NCI-H146 (cell line): Measurements from ENCODE around the gene EPAS1.

Experiments
- DNase-seq: peaks from one replicate; lab custom pipeline; 2025; lab: John Stamatoyannopoulos, UW

Gene EPAS1

DNA sequence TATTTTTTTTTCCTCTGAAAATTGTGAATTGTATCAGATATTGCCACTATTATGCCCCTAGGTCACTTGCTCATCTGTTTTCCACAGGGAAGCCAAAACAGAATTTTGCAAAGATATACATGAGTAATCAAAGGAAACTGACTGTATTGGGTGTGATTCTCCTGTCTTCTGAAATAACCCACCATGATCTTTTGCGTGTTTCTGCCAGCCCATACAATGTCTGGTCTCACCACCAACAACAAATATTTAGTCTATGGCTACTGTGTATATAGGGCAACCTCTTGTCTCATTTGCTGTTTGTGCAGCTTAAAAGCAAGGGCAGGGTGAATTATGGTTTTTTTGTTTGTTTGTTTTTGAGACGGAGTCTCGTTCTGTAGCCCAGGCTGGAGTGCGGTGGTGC, 26.5 kb downstream of the EPAS1 start:
- no peak for DNase-seq

DNA sequence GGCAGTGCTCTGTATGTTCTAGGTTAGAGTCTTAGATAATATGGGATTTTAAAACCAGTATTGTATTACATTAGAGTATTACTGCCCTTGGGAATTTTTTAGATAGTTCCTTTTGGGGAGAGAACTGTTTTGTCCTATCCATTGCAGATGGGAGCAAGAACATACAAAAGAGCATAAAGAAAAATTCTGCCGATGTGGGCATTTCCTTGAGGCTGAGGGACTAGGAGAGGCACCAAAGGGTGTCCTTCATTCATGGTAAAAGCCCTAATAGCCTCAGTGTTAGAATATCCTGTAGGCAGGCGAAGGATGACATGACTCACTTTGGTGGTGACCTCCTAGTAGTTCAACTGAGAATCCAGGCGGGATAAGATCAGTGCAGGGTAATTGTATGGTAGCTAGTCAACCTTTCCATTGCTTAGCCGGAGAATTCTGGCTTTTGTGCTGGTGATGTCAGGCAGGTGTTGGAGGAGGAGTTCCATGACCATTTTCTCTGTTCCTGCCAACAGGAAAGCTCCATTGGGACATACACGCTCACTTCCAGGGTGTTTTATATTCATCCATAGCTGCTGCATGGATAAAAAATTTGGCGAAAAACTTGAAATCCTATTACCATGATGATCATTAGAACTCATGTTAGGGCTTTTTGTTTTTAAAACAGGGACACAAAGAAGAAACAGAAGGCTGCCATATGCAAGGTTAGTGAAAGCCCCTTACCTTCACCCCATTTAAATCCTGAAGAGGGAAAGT, 28.1 kb downstream of the EPAS1 start:
- no peak for DNase-seq

DNA sequence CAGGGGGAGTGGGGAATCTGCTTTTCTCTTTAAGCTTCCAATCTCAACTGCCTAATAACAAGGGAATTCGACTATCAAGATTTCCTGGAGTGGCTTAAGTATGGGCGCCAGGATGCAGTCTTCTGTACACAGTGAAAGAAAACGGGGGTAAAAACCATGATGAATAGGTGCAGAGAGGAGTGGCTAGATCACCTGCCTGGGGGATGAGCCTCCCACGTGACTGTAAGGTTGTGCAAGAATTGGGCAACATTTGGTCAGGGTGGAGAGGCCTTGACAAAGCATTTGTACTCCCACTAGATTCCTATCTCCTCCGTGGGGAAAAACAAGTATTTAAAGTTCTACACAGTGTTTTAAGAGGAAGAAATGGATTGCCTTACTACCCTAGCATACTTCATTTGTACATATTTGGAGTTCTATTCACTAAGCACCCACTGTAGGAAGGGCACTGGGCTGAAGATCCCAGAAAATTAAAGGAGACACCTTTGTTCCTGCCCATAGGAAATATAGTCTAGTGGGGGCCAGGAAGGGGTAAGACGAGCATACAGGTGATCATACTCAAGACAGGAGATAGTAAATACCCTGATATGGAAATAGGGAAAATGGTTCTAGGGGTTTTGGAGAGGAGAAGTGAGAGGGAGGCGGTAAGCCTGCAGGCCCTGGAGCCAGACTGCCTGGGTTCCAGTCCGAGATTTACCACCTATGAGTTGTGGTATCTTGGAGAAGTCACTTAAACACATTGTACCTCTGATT, 29.2 kb downstream of the EPAS1 start:
- DNase-seq, result no peak

DNA sequence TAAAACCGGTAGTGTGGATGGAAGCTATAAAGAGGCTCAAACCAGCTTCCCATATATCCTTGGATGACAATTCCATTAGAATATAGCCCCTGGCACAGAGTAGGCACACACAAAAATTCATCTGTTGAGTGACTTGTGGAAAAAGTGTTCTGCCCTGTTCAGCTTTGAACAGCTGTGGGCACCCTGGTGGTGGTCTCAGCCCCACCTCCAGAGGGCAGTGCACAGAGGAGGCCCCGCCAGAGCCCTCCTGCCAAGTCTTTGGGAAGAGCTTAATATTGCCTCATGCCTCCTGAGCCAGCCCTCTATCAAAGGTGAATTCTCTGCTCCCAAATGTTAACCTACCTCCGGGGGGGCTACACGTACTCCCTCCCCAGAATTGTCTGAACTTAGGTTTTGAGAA, 30.4 kb downstream of the EPAS1 start:
- no peak for DNase-seq

DNA sequence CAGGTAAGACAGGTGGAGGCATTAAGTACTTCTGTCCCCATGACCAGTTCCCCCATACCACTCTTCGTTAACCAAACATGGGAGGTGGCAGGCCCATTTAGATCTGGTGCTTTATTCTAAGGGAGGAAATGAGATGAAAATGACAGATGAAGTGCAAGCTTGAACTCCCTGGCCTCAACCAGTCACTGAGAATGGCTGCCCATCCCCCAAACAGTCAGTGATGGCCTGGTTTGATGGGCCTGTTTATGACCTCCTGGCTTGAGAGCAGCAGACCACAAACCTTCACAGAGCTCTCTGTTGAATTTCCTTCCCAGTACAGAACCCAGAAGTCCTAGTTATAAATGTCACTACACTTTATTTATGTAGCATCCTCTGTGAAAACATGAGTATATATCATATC, 31.1 kb downstream of the EPAS1 start:
- no peak for DNase-seq

DNA sequence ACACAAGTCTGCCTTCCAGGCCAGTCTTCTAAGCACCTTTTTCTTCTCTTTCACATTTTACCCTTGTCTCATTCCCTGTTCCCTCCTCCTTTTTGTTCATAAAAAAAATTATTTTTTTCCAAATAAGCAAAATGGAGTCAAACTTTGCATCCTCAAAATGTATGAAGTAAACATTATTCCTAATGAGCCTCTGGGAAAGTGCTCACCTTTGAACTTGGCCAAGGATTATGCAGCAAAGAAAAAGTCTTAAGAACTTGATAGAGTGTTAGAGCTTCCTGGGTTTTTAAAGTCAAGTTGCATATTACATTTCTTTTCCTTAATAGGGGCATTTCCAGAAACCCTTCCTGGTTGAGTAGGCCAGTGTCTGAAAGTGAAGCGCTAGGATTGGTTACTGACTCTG, 31.6 kb downstream of the EPAS1 start:
- no peak for DNase-seq

DNA sequence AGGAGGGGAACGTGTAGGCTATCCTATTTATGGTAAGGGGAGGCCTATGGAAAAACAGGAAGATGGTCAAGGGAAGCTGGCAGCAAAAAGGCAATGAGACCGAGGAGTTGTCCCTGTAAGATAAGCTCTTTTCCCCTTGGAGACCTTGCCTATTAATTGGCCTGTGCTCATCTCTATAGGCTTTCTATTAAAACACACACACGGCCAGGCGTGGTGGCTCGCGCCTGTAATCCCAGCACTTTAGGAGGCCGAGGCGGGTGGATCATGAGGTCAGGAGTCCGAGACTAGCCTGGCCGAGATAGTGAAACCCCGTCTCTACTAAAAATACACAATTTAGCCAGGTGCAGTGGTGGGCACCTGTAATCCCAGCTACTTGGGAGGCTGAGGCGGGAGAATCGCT, 32.1 kb downstream of the EPAS1 start:
- no peak for DNase-seq

DNA sequence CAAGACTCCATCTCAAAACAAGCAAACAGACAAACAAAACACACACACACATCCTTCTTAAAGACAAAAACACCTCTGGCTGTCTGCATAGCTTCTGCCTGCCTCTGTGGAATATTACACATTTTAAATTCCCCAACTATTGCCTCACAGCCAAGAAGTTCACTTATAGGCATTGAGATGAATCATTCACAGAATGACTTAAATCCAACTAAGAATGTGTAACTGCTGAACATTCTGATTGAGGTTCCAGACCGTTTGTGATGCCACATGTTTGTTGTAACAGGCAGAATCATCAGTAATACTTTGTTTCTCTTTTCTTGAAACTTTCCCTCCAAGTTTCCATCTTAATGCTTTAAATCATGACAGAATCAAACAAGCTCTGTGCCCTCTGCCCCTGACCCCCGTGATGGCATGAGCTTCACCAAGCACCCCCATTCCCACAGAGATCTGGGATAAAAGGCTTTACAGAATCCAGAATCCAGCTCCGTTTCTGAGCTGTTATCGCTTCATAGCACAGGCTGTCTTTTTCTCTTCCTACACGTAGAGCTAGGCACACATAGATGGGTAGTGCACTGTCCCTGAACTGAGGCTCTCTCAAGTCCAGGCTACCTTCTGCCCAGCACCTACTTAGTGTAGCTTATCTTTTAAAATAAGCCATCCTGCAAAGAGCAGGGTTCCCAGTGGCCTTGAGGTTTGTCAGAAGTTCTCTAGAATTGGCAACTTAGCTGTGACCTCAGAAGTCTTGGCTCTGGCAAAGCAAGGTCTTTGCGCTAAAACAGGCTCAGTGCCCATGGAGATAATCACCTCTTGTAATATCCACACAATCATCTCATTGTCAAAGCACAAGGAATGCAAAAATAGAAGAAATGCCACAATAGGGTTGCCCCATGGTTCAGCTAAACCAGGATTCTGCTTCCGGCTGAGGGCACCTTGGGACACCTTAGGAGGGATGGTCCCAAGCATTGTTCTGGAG, 32.9 kb downstream of the EPAS1 start:
- no peak for DNase-seq

DNA sequence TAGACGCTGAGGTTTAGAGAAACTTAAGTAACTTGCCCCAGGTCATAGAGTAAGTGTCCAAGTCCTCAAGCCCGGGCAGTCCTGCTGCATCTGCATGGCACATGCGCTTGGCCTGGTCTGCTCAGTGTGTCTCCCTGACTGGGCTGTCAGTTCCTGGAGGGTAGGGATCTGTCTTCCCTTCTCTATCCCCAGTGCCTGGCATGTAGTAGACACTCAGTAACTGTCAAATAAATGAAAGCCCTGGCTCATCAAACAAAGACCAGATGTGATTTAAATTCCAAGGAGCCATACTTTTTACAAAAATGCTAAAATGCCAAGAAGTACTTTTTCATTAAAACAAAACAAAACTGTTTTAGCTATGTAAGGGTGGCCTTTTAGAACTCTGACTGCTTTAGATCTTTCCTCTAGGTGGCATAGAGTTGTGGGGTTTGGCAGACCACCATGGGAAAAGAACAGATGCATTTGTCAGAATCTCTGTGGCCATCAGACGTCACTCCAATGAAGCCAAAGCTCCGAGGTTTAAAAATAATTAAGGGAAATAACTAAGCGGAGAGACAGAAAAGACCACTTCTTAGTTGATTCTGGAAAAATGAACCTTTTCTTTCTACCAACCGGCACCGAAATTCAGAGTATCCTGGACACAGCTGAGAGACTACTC, 34.0 kb downstream of the EPAS1 start:
- DNase-seq, result no peak

DNA sequence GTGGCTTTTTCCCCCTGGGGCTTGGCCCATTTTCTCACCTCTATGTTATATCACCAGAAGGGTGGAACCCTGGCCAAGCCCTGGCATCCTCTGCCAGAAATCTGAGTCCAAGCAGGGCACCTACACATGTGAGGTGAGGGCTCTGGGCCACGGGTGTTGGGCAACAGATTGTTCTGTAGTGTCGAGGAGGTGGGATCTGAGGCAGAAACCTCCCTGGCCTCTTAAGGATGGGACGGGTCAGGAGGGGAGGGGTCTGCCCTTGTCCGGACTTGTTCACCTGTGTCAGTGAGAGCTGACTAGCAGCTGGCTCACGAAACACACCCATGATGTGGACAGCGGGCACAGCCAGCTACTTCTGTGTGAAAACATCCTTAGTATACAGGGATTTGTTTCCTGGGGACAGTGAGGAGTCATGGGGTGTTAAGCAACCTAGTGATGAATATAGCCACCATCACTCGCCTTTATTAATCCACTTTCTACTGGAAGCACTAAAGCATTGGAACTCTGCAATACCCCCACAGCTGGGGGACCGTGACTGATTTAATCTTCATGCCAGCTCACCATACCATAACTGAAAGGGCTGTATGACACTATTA, 35.6 kb downstream of the EPAS1 start:
- no peak for DNase-seq

DNA sequence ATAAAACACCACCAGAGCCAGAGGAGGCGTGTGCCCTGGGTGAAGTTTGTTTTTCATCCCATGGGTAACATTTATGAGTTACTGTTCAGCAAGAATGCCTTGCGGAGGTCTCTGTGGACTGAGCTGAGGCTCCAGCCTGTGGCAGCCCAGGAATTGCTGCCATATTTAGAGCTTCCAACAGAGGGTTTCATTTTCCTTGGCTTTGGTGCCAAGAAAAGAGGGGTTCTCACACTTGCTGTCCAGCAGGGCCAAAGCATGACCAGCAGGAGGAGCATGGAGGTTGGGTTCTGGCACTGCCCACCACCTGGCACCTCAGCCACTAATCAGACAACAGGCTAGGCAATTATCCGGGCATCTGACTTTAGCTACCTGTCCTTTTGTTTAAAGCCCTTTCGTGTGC, 36.7 kb downstream of the EPAS1 start:
- DNase-seq, result no peak

DNA sequence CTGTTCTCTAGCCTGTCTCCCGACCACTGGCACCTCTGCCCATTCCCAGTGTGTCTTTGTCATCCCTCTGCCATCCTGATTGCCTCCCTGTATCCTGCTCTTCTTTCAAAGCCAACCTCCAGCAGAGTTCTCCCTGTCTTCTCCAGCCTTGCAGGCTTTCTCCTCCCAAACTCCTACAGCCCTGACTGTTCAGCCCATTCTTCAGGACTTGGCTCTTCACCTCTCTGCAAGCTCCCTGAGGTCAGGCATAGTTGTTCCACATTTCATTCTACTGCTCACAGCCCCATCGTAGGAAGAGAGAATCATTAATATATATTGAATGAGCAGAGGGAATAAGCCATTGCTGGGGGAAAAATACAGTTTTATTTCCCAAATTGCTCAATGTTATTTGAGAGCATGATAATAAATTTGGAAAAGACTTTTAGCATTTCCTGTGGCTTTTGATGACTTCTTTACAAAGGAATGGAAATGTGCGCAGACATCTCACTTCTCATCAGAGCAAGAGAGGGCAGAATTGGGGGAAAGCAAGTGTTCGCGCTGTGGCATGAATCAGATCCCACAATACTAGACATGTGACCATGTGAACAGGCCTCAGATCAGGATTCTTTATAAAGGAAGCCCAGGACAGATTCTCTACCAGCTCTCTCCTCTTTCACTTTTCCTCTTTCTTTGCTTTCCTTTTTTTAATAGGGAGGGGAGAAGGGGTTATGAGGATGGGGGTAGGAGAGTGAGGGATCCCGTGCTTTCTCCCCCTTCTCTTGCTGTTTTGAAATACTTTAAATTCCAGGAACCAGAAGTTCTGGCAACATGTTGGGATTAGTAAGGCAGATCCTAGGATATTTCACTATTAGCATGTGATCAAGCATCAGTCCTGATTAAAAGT, 37.4 kb downstream of the EPAS1 start:
- DNase-seq, result no peak

DNA sequence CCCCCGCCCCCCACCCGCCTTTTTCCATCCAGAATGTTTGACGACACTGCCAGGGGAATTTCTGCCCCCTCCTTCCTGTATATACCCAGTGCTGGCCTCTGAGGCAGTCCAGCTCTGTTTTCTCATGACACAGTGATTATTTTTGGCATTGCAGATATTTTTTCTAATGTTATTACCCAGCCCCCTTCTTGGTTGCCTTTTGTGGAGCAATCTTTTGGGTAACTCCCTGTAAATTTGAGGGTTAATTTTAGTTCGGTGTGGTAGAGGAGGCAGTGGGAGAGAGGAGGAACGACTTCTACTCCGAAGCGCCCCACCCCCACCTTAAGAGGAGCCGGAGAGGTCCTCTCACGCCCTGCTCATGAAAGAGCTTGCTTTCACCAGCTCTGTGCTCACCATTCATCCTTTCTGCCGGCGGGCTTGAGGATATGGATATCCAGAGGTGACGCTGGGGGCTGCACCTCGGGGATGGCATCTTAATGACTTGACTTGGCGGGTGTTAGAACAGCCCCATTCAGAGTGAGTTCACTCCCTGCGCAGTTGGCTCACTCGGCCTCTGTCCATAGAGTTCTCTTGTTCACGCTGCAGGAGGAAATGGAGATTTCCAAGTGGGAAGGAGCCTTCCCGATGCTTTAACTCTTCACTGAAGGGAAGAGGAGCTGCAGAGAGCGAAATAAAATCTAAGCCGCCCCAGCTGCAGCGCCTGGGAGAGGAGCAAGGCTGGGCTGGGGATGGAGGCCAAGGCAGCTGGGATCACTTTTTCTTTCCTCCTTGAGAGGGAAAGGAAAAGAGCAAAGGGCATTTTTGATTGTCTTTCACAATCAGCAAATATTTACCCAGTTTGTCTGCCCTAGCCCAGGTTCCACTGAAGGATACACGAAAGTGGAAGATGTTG, 38.4 kb downstream of the EPAS1 start:
- DNase-seq, result no peak

DNA sequence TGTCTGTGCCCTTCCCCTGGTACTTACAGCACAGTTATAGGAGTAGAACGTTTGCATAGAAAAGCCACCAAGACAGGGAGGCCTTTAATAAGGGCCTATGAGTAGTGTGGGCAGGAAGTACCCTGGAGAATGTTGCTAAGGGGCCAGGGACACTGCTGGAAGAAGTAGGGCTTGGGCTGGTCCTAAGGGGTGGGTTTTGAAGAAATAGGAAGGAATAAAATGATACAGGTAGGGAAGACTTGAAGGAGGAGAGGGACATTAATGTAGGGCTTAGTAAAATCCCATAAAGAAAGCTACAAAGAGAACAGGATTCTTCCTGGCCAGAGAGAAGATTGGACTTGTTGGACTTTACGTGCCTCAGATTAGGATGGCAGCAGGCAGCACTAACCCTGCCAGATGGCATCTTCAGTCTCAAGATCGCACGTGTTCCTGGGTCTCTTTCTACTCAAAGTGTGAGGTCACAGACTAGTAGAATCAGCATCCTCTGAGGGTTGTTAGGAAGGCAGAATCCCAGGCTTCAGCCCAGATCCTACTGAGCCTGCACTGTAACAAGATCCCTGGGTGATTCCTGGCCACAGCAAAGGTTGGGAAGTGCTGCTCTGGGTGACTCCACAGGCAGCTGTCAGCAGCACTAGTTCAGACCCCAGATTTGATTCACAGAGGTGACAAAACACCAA, 39.2 kb downstream of the EPAS1 start:
- DNase-seq, result no peak

DNA sequence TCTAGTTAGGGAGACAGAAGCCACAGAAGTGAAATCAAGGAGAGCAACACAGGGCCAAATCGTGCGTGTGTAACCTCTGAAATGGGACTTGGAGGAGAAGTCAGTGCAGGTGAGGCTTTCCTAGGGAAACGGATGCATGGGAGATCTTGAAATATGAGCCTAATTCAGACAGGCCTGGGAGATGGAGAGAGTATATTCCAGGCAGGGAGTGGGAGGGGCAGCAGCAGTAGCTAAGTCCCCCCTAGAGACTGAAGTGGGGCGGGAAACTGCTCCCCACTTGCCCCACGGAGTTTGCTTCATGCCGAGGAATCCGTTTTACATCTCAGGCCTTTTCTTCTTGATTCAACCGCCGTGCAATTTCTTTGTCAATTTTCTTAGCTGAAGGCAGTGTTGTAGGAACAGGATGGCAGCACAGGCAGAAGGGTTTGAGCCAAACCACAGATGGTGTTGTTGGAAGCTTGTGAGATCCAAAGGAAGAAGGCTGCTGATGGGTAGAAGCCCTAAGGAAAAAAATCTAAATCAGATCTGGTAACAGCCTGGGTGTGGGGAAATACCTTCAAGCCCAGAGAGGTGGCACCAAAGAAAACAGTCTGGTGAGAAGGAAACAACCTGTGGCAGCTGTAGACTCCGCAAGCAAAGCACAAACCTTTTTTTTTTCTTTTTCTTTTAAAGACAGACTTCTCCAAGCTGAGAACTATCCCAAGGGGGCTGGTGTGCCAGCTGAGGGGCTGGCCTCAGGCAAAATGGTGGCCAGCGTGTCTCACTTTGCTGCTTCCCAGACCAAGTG, 40.2 kb downstream of the EPAS1 start:
- no peak for DNase-seq

DNA sequence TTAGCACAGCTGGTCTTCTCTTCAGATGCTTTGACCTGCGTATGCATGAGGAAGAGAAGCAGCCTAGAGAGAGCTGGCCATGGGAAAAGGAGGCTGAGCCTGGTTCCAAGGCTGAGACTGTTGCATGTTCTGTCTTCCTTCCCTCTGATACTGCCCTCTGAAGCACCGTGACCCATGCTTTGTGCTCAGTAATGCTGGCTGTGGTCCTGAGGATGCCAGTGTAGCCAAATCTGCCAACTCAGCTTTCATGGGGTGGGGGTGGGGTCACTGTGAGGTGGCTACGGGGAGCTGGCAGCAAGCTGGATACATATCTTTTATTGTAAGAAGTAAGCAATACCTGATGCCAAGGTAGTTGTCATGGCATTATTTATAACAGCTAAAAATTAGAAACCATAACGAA, 41.5 kb downstream of the EPAS1 start:
- no peak for DNase-seq

DNA sequence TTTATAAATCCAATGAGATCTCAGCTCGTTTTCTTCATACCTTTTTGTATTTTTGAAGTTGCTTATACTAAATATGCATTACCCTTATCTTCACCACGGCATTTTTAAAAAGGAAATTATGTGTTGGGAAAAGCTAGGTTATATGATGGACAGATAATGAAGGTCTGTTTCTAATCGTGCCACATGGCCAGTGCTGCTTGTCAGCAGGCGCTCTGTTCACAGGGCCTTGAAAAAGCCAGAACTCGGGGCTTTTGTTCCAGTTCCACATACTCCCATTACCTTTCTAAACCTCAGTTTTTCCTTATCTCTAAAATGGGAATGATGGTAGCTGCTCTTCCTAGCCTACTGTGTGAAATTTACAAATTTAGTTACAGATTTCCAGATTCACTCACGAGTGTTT, 42.0 kb downstream of the EPAS1 start:
- no peak for DNase-seq
